ENCODE data around the gene RAB7A.

DNA sequence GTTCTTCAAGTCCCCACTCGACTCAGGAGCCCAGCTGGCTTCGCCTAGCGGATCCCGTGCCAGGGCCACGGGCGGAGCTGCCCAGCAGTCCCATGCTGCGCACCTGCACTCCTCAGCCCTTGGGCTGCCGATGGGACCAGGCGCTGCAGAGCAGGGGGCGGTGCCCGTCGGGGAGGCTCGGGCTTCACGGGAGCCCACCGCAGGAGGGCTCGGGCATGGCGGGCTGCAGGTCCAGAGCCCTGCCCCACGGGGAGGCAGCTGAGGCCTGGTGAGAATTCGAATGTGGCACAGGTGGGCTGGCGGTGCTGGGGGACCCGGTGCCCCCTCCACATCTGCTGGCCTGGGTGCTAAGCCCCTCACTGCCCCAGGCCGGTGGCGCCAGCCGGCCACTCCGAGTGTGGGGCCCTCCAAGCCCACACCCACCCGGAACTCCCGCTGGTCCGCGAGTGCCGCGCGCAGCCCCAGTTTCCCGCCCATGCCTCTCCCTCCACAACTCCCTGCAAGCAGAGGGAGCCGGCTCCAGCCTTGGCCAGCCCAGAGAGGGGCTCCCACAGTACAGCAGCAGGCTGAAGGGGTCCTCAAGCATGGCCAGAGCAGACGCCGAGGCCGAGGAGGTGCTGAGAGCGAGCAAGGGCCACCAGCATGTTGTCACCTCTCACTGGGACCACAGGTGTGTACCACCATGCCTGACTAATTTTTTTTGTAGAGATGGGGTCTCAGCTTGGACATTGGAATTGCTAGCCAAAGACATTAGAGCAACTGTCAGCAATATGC, 17.0 kb downstream of the RAB7A start:
- TF ChIP-seq, protein P1, sequence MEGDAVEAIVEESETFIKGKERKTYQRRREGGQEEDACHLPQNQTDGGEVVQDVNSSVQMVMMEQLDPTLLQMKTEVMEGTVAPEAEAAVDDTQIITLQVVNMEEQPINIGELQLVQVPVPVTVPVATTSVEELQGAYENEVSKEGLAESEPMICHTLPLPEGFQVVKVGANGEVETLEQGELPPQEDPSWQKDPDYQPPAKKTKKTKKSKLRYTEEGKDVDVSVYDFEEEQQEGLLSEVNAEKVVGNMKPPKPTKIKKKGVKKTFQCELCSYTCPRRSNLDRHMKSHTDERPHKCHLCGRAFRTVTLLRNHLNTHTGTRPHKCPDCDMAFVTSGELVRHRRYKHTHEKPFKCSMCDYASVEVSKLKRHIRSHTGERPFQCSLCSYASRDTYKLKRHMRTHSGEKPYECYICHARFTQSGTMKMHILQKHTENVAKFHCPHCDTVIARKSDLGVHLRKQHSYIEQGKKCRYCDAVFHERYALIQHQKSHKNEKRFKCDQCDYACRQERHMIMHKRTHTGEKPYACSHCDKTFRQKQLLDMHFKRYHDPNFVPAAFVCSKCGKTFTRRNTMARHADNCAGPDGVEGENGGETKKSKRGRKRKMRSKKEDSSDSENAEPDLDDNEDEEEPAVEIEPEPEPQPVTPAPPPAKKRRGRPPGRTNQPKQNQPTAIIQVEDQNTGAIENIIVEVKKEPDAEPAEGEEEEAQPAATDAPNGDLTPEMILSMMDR (IDR thresholded peaks at IDR 0.05; ENCODE audit: insufficient read depth, low read depth, low read length): no peak
- TF ChIP-seq EZH2 (IDR thresholded peaks at IDR 0.05; ENCODE audit: insufficient read depth, low read length): no peak

All from astrocyte (in vitro differentiated cells and primary cell).